HG03066 (cell line): ENCODE measurements around the gene NBPF15.
"Not testable (repeated sequence)": the region's sequence is repeated elsewhere in the genome, so short reads cannot be mapped to it uniquely, and the experiment has no call there.

ENCODE experiments used
- ATAC-seq: cut with Tn5 transposase; IDR thresholded peaks from one replicate; pipeline ENCODE4 v1.9.1; 2021; ENCODE audit warnings: low read depth; ENCODE audit not compliant: unreplicated experiment

Gene NBPF15

GRCh38 chr1:144461136-144461759, at the start of gene NBPF15:
Gene NBPF15 (minus strand): TSS chr1:144461669. CDS start chr1:144440003, 21,666 bp downstream.
- ATAC-seq, result peak; percentile 83

- ATAC-seq, result not testable (repeated sequence)
Observed at GRCh38 chr1:144496429-144496828, 35.0 kb upstream of the NBPF15 start.

DNA sequence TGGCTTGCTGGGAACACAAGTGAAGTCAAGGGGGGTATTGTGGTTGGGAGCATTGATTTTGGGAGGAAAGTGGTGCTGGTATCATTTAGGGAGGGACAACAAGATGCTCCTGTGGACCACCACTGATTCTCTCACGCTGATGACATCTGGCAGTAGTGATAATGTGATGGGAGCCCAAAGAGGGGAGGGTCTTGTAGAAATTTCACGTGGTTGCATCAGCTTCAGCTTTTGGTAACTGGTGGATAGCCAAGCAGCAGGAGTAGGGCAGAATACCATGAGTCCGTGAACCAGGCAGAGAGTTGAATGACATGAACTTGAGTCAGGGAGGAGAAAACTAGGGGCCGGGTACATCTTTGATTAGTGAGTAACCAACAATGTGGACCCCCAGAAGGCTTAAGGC, 32.7 kb upstream of the NBPF15 start:
- not testable (repeated sequence) for ATAC-seq

GRCh38 chr1:144490394-144490793, 28.9 kb upstream of the NBPF15 start:
- ATAC-seq, result not testable (repeated sequence)

DNA sequence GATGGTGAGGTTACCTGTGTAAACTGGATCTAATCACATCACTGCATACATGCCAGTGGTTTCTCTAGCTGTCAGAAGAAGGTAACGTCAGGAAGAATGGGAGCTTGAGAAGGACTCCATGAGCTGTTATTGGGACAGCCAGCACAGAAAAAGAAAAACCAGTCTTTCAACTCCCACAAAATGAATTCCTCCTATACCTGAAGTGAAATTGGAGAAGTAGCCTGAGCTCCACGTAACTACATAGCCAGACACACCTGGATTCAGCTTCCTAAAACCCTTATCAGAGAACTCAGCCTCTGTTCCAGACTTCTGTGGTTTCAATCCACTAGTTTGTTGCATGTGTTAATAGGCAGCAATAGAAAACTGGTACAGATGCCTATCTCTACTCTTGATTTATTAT, 25.5 kb upstream of the NBPF15 start:
- ATAC-seq, result not testable (repeated sequence)

DNA sequence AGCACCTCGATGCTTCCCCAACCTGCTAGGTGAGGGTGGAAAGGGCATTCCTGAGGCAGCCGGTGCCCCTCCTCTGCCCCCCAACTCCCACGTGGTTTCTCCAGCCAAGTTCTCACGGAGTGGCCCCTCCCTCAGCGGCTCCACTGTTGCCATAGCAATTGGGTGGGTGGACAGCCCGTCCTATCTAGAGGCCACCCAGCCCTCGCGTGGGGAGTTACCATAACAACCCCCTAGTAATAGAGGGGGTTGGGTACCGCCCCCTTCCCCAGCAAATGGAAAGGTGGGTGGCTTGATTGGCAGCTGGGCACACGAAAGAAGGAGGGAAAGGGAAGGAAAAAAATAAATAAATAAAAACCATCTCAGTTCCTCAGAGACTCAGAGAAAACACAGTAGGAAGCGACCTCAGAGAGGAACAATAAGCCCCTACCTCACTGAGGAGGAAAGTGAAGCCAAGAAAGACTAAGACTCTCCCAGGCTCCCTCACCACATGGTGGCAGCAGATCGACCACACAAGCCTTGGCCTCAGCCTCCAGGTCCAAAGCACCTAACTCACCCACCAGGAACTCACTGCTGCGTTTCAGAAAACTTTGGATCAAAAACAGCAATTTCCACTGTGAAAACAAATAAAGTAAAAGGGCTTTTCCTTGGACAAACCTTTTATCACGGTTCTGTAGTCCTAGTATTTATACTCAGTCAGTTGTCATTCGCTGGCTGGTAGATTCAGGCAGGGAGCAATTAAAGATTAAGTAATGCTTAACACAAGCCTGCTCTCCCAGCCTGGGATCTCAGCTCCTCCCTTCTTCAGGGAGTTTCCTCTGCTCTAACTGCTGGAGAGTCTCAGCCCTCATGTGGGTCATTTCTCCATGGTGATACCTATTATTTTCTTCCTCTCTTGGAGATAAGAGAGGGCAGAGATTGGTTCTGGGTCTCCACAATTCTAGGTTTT, 23.9 kb upstream of the NBPF15 start:
- ATAC-seq, result not testable (repeated sequence)

DNA sequence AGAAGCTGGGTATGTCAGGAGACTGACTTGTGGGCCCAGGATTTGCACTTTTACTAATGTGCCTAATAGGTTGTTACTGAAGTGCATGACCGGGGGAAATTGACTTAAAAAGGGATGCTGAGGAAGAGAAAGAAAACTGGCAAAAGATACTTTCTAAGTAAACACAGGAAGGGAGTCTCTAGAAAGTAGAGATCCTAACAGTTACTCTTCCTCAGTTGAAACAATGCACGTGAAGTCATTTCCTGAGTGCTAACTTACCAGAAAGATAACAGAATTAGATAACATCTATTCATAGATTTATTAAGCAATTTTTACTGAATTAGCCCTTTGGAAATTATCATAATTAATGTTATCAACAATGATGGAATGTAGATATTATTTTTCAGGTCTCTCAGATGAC, 12.4 kb upstream of the NBPF15 start:
- ATAC-seq, result not testable (repeated sequence)

- not testable (repeated sequence) for ATAC-seq
Observed at GRCh38 chr1:144471434-144471833, 10.0 kb upstream of the NBPF15 start.

GRCh38 chr1:144461778-144462177, 309 bp upstream of the NBPF15 start:
- ATAC-seq, result peak; percentile 21

- not testable (repeated sequence) for ATAC-seq
Observed at GRCh38 chr1:144460686-144461085, 783 bp downstream of the NBPF15 start.

DNA sequence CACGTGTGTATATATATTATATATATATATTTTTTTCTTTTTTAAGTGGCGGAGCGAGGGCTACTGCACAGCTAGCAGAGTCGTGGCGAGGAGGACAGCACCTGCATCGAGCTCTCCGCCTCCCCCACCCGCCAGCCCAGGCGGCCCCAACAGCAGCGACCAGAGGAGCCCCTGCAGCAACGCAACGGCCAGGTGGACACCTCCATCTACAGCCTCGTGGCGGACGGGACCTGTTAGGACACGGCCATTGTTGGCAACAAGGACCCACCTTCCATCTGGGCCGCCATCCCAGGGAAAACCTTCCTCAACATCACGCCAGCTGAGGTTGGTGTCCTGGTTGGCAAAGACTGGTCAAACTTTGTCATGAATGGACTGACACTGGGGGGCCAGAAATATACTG, 19.1 kb downstream of the NBPF15 start:
- ATAC-seq, result not testable (repeated sequence)

GRCh38 chr1:144439737-144440136, 21.7 kb downstream of the NBPF15 start:
- ATAC-seq, result not testable (repeated sequence)

DNA sequence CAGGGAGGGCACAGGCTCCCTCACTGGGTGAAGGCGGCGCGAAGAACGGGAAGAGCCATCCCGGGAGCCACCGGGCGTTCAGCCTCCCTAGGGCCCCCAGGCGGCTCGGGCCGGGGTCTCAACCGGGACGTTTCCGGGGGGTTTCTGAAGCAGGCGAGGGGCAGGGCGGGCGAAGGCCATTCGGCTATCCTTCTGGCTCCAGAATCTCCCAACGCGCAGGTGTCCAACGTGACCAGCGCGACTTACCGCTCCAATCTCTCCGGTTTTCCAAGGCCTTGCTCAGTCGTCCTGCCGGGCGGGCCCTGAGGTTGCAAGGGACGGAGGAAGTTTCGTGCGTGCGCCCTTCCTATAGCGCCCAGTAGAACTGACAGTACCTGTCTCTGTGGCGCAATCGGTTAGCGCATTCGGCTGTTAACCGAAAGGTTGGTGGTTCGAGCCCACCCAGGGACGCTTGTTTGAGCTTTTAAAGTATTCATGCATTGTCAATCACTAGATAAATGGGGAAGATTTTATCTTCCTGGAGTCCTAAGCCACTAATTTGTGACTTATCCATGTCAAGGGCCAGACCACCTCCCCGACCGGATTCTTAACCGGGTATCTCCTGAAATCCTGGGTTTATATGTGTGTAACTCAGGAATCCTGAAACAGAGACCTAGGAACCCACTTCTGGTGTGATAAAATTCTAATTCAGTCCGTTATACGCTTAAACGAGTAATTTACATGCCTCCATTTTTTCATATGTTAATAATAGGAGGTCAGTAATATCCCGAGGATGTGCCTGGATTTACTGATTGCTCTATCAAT, 42.4 kb downstream of the NBPF15 start:
- ATAC-seq, result not testable (repeated sequence)

DNA sequence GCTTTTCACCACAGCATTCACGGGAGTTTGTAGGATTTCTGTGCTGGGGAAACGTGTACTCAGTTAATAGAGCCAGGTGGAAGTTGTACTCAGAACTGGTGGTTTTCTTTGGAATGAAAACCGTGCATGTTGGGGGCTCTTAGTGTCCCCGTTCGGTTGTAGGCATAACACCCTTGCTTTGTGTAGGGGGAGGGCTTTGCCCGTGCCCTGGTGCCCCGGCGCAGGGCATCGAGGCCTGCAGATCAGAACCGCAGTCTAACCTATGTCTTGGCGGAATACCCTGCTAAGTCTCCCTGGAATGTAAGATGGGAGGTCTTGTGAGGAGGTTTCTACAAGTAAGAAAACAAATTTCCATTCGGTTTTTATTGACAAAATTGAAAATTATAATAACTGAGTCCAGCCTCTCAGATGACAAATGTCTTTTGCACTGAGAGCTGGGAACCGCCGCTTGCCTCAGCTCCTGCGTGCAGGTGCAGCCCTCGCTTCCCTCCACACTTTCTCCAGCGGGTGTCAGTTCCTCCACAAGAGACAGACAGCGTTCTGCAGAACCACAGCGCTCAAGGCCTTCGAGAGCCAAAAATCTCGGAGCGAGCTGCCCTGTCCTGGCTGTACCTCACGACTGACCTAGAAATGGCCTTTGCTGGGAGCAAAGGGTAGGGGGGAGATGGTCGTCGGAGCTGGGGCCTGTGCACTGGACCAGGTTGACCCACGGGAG, 47.9 kb downstream of the NBPF15 start:
- ATAC-seq, result not testable (repeated sequence)

DNA sequence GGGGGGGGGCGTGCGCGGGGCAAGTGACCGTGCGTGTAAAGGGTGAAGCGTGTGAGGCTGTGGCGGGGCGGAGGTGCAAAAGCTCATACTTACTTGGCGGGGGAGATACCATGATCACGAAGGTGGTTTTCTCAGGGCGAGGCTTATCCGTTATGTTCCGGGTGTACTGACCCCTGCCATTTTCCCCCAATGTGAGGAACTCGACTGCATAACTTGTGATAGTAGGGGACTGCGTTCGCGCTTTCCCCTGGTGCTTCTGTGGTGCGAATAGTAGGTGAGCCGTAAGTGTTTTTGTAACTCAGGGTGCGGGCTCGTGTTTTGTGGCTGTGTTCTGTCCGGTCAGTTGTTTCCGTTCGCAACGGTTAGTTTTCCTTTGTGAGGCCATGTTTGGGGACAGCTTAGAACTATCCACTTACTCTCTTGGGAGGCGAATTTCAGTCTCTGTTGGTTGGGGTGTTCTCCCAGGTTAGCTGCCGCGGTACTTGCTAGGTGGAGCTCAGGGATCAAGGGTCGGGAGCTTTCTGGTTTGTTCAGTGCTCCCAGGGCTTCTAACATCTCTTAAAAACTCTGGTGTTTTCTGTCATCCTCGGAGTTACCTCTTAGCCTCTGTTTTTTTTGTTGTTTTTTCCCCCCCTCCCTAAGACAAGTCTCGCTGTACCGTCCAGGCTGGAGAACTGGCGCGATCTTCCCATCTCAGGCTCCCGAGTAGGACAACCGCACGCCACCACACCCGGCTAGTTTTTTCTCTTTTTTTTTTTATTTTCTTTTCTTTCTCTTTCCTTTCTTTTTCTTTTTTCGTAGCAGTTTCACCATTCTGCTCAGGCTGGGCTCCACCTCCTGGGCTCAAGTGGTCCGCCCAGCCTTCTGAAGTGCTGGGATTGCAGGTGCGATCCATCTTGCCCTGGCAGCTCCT, 48.7 kb downstream of the NBPF15 start:
- ATAC-seq, result peak; percentile 74

DNA sequence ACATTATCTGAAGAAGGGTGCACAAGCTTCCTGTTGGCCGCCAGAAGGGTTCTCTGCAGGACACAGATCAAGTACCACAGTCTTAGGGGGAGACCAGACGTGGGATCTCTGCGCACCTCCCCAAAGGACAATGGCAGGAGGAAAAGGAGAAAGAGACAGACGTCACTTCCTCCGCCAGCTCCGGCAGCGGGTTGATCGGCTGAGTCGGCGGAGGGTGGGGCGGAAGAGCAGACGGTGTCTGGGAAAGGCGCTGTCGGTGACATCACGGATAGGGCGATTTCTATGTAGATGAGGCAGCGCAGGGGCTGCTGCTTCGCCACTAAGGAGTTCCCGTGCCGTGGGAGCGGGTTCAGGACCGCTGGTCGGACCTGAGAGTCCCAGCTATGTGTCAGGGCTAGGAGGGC, 49.4 kb downstream of the NBPF15 start:
- ATAC-seq, result peak; percentile 64

- not testable (repeated sequence) for ATAC-seq
Observed at GRCh38 chr1:144402807-144403206, 58.7 kb downstream of the NBPF15 start.

- ATAC-seq, result not testable (repeated sequence)
Observed at GRCh38 chr1:144371651-144372050, 89.8 kb downstream of the NBPF15 start.
